NCI-H1417 treated with DMSO at 0.1 percent for 48 hours (cell line): Measurements from ENCODE around the gene STRA6.

ENCODE experiments used
- DNase-seq: peaks from one replicate; lab custom pipeline; 2025; lab: John Stamatoyannopoulos, UW

STRA6 gene, protein sequence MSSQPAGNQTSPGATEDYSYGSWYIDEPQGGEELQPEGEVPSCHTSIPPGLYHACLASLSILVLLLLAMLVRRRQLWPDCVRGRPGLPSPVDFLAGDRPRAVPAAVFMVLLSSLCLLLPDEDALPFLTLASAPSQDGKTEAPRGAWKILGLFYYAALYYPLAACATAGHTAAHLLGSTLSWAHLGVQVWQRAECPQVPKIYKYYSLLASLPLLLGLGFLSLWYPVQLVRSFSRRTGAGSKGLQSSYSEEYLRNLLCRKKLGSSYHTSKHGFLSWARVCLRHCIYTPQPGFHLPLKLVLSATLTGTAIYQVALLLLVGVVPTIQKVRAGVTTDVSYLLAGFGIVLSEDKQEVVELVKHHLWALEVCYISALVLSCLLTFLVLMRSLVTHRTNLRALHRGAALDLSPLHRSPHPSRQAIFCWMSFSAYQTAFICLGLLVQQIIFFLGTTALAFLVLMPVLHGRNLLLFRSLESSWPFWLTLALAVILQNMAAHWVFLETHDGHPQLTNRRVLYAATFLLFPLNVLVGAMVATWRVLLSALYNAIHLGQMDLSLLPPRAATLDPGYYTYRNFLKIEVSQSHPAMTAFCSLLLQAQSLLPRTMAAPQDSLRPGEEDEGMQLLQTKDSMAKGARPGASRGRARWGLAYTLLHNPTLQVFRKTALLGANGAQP

DNA sequence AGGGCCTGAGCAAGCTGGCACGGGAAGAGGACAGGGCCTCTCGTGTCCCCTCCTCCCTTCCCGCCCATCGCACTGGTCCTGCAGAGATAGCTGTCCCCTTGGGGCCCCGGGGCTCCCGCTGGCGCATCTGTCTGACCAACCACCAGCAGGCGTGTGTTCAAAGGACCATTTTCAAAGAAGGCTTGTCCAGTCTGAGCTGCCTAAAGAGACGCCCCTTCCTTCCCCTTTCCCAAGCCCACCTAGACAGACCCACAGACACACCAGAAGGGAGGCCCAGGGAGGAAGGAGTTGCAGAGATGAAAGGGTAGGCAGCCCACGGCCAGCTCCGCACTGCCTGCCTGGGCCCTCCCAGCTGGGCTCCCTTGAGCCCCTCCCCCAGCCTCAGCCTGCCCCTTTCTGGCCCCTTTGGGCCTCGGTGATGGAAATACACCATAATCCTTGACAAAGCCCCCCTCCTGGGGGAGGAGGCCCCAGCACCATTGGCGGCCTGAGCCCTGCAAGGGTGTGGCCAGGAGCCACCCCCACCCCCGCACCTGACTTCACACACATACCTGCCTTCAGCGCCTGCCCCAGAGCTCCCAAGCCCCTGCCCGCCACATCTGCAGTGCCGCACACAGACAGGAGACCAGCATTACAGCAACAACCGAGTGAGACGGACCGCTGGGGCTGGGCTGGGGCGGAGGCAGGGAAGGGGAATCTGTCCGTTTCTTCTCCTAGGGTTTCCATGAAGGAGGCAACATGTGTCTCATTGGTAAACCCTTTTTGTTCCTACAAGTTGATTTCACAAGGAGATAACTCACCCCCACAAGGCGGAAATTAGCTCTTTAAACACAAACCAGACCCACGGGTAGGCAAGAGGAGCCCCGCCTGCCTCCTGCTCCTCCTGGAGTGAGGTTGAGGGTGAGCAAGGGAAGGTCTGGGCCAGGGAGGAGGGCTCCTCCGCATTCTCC, at the start of gene STRA6:
Gene STRA6, minus strand, starts transcription at position 336 of the 950 bp plus-strand sequence. CDS start 520 bp downstream, outside the sequence.
- DNase-seq = peak; percentile 80

DNA sequence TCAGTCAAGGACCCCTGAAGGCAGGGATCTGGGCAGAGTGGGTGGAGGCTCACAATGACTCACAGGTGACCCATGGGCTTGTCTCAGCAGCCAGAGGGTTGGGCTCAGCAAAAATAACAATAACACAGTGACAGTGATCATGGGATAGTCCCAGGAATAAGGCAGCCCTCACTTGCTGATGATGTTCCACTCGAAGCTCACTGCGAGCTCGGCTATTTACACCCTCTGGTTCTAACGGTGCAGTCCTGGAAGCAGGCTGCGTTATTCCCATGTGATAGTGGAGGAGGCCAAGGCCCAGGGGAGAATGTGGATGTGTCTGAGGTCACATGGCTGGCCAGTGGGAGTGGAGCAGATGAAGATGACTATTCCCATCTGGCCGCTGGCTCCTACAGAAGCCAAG, 49.7 kb upstream of the STRA6 start:
- DNase-seq = no peak

DNA sequence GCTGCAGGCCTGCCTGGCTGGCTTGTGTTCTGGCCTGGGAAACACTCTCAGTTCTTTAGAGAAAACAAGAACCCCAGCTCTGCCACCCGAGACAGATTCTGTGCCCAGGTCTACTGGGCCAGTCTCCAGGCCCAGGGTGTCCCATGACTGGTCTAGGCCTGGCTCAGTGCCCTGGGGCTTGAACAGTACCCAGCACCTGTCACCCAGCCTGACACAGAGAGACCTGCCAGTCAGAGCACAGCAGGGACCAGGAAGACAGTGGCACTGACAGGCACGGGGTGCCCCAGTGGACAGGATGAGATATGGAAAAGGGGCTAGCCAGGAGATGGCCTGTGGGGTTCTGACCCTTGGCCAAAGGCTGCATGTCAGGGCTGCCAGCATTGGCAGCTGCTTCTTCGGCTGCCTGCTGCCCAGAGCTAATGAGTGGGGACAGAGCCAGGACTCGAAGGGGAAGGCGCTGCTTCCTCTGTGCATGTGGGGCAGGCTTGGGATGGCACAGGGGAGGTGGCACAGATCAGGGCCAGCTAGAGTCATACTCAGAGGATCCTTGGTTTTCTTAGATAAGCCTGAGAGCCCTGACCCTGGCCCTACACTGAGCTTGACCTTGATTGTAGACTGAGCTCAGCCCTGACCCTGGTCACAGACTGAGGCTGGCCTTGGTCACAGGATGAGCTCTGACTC, 48.7 kb upstream of the STRA6 start:
- no peak for DNase-seq

DNA sequence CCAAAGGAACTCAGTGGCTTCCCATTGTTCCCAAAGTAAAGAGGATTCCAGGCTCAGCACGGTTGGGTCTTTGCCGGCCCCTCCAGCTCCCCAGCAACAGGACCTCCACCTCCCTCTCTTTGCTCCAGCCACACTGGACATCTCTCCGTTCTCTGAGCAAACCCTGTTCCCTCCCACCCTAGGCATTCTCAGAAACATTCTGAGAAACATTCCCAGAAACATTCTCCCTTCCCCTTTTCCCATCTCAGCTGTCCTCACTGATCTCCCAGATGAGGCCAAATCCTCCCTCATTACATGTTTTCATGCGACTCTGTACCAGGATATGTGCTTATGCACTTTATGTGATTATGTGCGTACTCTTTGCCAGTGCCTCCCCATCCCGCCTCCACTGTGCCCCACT, 47.7 kb upstream of the STRA6 start:
- DNase-seq = no peak

DNA sequence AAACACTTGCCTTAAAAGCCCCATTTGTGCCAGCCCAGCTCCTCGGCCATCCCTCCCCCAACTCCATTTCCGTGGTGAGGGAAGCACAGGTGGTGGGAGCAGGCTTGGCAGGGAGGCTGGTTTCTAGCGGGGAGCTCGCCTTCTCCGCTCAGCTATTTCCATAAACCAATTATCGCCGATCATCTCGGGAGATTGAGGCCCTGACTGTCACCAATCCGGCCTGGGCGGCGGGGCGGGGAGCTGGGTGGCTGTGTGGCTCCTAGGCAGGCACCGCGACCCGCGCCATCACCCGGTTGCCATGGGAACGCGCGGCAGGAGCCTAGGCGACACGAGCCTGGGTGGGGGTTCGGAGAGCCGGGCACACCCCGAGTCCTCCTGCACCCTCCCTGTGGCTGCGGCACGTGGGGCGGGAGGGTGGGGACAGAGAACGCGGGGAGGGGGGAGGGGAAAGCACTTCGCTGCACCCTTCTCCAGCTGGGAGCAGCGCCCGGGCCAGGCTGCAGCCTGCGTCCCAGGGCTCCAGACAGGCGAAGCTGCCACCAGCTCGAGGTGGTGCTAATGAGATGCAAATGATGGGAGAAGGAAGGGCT, 42.9 kb upstream of the STRA6 start:
- DNase-seq = peak; percentile 98

DNA sequence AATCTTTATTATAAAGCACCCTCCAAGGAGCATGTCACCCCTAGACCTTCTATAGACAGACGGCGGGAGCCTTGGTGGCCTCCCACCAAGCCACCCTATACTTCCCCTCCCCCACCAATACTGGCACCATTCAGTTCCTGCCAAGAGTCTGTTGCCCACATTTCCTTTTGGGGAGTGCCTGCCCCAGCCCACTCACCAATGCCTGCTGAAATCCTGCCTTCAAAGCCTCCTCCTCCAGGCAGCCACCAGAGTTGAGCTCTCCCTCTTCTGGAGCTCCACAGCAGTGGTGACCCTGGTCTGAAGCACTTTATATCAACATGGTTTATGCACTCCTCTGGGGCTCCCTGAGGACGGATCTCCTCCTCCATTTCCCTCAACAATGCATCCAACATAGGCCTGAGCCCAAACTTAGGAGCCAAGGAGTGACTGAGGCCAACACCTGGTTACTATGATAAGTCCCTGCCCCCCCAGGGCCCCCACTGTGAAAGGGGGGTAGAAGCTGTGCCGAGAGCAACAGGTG, 42.3 kb upstream of the STRA6 start:
- no peak for DNase-seq

DNA sequence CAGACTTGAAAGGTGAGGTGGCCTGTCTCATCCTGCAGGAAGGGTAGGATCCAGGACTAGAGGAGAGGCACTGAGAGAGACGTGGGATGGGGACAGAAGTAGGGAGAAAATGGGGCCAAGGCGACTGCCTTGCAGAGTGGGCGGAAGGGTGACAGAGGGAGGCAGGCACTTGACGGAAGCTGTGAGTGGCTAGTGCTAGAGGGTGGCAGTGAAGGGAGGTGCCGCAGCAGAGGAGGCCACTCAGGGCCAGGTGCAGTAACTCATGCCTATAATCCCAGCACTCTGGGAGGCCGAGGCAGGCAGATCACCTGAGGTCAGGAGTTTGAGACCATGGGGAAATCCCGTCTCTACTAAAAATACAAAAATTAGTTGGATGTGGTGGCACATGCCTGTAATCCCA, 40.8 kb upstream of the STRA6 start:
- no peak for DNase-seq

DNA sequence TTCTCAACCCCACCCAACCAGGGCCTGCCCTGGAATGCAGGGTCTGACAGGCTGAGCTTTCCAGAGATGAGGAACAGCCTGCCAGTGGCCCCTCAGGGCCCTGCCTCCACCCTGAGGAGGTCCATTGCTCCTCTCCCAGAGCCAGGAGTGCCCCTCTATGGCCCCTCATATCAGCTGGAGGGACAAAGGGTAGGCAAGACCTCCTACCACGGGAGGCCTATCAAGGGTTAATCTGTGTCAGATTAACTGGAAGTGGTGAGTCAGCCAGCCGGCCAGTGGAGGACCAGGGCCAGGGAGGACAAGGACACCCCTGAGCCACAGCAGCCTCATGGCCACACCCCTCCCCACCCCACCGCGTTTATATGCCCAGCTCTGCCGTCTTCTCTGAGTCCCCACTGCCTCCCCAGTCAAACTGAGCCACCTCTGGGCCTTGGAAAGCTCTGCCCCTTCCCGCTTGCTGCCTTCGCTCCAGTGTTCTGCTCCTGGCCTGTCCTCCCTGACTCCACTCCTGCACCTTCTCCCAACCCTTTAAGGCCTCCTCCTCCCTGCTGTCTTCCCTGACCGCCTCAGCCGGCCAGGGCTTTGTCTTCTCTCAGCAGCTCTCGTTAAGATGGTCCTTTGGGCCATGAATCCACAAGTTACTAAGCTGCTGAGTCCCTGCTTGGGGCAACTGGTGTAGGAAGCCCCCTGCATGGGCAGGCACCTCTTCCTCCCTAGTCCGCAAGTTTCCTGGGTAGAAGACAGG, 40.0 kb upstream of the STRA6 start:
- DNase-seq = no peak

DNA sequence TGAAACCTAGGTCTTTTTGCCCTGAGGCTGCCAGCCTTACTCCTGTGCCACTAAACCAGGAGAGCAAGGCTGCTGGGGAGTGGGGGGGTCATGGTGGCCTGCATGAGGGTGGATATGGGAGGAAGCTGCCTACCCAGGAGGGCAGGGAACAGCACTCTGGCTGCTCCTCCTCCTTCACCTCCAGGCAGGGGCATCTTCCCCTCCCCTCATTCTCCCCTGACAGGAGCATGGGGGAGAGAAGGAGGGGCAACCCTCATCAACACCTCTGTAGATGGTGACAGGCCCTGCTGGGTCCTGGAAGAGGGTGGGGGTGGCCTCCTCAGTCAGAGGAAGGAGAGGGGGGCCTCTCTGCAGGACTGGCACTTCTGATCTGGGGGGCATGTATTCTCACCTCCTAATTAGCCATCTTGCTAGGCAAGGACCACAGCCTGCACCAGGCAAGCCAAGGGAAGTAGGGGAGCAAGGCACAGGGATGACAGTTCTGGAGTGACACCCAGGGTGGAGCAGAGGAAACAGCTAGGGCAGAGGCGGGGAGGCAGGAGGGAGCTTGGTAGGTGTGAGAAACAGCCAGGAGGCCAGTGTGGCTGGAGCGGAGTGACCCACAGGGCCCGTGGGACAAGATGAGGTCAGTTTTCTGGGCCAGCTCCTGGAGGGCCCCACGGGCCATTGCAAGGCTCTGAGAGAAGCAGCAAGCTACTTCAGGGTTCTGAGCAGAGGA, 38.5 kb upstream of the STRA6 start:
- DNase-seq = no peak

DNA sequence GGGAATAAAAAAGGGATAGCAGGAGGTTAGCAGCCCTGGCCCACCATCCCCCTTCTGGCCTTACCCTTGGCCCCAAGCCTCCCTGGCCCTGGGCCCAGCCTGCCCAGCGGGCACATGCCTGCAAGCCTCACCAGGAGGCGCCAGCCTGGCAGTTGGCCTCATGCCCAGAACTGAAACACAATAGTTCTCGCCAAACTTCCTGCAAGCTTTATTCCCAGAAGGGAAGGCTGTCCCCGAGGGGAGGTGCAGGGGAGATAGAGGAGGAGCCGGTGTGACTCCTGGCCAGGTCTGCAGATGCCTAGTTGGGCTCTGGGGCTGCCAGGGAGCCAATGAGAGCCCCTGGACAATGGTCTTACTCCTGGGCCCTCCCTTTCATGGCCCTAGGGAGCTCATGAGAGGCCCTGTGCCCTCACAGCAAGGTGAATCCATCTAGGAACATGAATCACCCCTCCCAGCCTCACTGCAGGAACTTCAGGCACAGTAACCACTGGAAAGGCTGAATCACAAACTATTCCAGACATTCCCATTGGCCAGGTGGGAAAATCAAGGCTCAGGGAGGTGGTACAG, 37.5 kb upstream of the STRA6 start:
- DNase-seq = peak; percentile 91

DNA sequence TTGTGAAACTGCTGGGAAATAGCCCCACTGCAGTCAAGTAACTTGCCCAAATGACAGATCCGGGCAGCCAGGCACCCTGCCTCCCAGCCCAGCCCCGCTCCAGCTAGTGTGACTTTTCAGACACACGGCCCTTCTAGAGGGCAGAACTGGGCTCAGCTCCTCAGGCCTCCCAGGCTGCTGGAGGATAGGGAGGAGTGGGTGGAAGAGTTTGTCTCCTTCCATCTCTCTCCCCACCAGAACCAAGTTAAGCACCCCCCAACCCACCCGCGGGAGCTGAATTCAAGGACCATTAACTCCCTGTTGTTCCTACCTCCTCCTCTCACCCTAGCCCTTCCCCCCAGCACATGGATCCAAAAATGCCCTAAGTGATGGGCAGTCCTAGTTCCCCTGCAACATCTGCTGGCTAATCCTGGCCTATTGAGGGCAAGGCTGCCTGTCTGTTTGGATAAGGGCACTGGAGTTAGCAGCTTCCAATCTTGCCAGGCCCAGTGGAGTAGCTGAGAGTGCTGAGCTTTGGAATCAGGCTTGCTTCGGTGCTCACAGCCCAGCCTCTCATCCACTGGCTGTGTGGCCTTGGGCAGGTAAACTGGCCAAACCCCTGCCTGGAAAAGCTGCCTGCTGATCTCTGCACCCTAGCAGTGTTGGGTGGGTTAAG, 36.6 kb upstream of the STRA6 start:
- DNase-seq = no peak

DNA sequence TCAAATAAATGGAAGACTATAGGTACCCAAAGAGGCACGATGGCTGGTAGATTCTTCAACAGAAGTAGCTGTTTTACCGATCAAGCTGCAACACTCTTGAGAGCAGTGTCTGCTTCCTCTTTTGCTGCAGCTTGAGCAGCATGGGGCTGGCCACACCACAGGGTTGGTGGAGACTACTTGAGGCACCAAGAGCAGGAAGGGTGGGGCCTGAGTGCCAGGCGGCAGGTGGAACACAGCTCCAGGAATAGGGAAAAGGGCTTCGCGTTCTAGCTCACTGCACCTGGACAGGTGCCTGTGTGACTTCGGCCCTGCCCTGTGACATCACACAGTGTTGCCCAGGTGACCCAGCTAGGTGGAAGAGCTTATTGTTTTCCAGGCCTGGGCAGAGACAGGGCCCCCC, 33.4 kb upstream of the STRA6 start, which contains the start of gene CCDC33:
Gene CCDC33, plus strand, starts transcription at position 365 of the 400 bp plus-strand sequence. CDS start 394 bp downstream, outside the sequence.
- DNase-seq = peak; percentile 76

DNA sequence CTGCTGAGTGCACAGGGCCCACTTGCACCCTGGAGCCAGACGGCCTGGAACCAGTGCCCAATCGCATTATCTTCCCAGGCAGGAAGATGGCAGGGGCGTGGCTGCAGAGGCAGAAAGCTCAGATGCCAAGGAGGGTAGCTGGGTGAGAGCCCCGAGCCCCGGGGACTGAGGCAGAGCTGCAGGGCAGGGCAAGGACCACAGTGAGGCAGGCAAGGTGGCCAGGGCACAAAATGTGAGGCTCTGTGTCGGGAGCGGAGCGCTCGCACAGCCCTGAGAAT, 31.9 kb upstream of the STRA6 start:
- DNase-seq = no peak

DNA sequence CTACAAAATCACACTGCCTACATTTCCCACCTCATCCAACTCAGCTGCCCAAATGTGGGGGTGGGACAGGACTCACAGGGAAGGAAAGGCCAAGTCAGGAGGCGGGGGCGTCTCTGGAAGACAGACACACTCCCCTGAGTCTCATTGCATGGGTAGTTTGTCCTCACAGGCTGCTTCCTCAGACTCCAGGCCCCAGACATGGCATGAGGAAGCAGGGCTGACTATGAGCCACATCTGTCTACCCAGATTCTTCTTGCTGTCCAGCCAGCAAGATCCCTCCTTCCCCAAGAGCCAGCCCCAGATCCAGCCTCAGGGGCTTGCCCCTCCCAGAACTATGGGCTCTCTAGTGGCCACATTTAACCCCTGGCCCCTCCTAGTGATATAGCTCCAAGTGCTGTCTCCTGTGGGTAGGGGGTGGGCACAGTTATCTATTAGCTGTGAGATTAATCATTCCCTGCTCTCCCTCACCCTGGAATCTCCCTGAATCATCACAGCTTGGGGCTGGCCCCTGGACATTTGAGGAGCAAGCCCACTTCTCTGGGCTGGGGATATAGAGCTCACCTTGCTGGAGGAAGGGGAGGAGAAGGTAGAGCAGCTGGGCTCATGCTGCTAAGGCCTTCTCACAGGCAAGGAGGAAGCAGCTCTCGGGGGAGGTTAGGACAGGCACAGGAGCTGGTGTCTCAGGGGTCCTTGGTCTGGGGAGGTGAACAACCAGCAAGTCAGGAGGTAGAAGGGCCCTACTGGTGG, 31.4 kb upstream of the STRA6 start:
- no peak for DNase-seq

DNA sequence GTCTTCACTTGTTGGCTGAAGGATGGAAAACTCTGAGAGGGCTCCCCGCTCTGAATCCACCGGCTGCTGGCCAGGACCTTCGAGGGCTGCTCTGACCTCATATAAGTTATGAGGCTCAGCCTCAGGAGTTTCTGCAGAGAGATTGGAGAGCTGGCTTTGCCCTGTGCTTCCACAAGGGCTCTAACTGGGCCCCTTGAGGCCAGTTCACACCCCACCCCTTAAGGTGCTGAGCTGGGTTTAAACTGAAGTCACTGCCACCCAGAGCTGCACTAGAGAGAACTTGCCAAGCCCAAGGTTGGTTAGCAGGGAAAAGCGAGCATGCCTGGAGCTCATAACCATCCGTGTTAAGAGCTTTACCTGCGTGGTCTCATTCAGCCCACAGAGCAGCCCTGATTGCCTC, 30.8 kb upstream of the STRA6 start:
- no peak for DNase-seq

DNA sequence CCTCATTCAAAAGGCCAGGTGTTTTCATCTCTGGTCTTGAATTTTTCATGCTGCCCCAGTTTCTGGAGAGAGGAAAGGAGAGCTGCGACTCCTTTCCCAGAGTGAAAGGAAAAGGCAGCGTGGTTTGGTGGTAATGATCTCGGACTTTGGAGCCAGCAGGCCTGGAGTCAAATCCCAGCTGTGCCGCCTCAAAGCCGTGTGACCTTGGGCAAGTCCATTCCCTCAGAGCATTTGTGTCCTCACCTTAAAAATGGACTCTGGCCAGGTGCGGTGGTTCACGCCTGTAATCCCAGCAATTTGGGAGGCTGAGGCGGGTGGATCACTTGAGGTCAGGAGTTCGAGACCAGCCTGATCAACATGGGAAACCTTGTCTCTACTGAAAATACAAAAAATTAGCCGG, 28.9 kb upstream of the STRA6 start:
- DNase-seq = no peak

DNA sequence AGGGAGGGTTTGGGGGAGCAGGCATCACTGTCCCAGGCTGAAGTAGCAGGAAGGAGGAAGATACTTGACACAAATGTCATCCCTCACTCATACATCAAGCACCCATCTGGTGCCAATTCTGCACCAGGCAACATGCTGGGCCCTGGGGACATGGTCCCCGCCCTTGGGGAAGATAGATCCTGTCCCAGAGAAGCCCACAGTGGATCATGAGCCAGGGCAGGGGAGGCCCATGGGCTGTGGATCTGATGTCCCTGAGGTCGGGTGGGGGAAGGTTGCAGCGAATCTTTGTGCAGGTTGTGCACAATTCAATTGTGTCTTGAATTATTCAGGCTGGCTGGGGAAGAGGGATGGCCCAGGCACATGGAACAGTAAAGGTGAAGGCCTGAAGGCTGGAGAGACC, 27.1 kb upstream of the STRA6 start:
- no peak for DNase-seq

DNA sequence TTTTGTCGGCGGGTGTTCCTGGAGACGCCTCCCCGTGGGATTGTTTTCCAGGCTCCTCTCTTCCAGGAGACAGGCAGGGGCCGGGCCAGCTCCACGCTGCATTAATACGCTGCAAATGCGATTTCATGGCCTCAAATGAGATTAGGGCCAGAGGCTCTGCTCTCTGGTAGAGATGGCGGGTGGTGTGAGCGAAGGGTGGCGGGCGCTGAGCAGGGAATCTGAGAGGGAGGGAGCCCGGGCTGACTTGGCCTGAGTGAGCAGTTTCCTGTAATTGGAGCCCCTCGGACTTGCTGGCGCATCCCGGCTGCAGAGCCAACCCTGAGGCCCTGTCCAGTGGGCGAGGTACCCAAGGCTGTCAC, 26.1 kb upstream of the STRA6 start:
- DNase-seq = no peak
